GM12872 (cell line): ENCODE data around the gene SERPING1.

Experiments used
- CTCF ChIP-seq: IDR thresholded peaks from 3 replicates; pipeline ENCODE4 v1.5.1; 2011; ENCODE audit warnings: low read depth, mild to moderate bottlenecking, low read length, moderate library complexity; ENCODE audit not compliant: insufficient read depth

Gene SERPING1

GRCh38 chr11:57658023-57658361 lies 60.5 kb downstream of the SERPING1 start:
- no peak for TF ChIP-seq CTCF

- no peak for TF ChIP-seq CTCF
Observed at GRCh38 chr11:57659669-57660068, 62.2 kb downstream of the SERPING1 start.

GRCh38 chr11:57662893-57663292 lies 65.4 kb downstream of the SERPING1 start:
- TF ChIP-seq CTCF, result peak; percentile 27; the same call in 2 of the 3 replicates

GRCh38 chr11:57663975-57664374 lies 66.5 kb downstream of the SERPING1 start:
- no peak for TF ChIP-seq CTCF
